Embryonic facial prominence (tissue), 1 donor: ENCODE data around the gene PDLIM5.
A peak's percentile ranks its signal among the peaks of the same experiment; 100 is the strongest.
"Not testable (repeated sequence)": the region's sequence is repeated elsewhere in the genome, so short reads cannot be mapped to it uniquely, and the experiment has no call there.

Source experiments
- DNase-seq: peaks from one replicate; pipeline ENCODE4 v3.0.0-alpha.2; 2016; ENCODE audit errors: extremely low spot score

The PDLIM5 gene, protein sequence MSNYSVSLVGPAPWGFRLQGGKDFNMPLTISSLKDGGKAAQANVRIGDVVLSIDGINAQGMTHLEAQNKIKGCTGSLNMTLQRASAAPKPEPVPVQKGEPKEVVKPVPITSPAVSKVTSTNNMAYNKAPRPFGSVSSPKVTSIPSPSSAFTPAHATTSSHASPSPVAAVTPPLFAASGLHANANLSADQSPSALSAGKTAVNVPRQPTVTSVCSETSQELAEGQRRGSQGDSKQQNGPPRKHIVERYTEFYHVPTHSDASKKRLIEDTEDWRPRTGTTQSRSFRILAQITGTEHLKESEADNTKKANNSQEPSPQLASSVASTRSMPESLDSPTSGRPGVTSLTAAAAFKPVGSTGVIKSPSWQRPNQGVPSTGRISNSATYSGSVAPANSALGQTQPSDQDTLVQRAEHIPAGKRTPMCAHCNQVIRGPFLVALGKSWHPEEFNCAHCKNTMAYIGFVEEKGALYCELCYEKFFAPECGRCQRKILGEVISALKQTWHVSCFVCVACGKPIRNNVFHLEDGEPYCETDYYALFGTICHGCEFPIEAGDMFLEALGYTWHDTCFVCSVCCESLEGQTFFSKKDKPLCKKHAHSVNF

GRCh38 chr4:94451695-94452475 lies at the start of gene PDLIM5:
Gene PDLIM5, plus strand, starts transcription at chr4:94451942. Its CDS starts 3,347 bp downstream, at chr4:94455289.
- peak; percentile 77 for DNase-seq

GRCh38 chr4:94402439-94402838 lies 49.3 kb upstream of the PDLIM5 start:
- DNase-seq: not testable (repeated sequence)

DNA sequence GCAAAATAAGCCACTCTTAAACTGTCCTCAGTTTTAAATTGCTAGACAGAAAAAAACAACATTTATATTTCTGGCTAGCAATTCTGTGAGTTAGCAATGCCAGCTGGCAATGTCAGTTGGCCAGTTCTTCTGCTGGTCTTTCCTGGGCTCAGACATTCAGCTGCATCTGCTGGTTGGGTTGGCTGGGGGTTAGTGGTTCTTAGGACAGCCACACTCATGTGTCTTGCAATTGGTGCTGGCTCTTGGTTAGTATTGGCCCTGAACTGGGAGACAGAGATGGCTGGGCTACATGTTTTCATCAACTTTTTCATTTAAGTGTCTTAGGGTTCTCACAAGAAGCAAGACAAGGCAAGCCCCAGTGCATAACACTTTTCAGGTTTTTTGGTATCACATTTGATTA lies 48.0 kb upstream of the PDLIM5 start:
- no peak for DNase-seq

DNA sequence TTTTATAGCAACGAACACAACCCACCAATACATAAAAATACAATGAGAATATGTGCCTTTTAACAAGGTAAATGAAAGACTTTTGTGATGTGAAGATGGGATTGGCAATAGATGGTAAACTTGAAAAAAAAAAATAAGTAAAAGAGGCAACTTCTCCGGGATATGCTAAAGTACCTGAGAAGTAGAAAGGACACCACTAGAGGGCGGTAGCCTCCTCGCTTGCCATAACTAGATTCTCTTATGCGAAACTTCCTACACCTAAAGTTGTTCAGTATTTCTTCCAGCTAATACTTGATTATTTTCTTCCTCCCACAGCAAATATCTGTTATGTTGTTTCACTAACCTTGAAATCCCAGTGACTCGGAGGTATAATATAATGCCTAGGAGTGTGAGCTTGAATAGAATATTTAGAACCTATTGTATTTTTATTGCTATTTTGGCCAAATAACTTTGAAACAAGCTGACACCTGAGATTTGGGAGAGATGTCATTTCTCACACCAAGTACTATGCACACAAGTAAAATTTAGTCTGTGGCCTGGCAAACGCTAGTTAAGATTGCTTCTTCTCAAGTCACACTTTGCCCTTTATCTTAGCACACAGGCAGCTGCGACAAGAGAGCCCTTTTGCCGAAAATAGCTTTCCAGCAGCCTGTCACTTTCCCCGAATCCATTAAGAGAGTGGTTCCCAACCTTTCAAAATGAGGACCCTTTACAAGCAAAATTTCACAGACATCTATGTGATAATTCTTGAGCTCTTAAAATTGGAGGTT lies 44.9 kb upstream of the PDLIM5 start:
- peak; percentile 69 for DNase-seq

DNA sequence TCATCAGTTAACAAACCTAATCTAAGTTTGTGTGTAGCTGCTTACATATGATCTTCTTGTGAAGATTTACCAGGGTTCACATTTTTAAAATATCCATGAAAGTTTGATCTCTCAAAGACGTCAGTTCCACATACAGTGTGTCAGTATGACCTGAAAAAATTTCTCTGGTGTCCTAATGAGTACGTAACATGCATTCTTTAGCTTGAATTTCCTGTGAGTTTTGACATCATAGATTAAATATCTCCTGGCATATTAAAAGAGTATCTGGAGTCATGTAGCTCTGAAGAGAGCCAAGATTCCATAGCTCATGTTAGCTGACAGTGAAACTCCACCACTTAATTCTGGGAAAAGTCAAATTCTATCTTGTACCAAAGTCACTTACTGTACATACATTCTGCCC lies 43.9 kb upstream of the PDLIM5 start:
- DNase-seq: no peak

- no peak for DNase-seq
Measured at GRCh38 chr4:94408549-94409374, 43.0 kb upstream of the PDLIM5 start.

DNA sequence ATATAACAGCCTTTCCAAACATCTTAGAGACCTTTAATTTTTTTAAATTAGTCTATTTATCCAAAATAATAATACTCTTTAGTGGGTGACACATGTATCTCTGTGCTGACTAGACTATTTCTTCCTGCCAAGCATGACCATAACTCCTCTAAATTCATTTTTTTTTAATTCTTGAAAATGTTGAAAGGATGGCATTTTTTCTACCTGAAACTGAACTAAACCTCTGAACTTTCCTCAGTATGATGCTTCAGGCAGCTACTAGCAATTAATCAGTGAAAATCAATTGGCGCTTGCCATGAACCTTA lies 42.4 kb upstream of the PDLIM5 start:
- DNase-seq: no peak

- DNase-seq: no peak
Measured at GRCh38 chr4:94409962-94410361, 41.8 kb upstream of the PDLIM5 start.

- no peak for DNase-seq
Measured at GRCh38 chr4:94410678-94411206, 41.0 kb upstream of the PDLIM5 start.

DNA sequence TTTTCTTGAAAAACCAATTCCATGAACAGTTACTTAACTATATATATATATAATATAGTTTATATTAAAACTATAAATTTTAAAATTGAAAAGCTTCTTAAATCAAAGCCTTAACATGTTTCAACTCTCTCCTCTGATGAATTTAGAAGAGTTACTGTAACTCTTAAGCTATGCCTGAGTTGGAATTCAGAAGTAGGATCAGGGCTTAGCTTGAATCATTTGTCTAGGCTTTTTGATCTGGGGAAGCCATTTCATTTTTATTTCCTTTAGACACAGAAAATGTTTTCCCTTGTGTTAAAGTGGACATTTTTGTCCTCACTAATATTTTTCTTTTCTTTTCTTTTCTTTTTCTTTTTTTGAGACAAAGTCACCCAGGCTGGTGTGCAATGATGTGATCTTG lies 40.4 kb upstream of the PDLIM5 start:
- no peak for DNase-seq

- DNase-seq: no peak
Measured at GRCh38 chr4:94412019-94412657, 39.6 kb upstream of the PDLIM5 start.

- no peak for DNase-seq
Measured at GRCh38 chr4:94412658-94413038, 39.1 kb upstream of the PDLIM5 start.

DNA sequence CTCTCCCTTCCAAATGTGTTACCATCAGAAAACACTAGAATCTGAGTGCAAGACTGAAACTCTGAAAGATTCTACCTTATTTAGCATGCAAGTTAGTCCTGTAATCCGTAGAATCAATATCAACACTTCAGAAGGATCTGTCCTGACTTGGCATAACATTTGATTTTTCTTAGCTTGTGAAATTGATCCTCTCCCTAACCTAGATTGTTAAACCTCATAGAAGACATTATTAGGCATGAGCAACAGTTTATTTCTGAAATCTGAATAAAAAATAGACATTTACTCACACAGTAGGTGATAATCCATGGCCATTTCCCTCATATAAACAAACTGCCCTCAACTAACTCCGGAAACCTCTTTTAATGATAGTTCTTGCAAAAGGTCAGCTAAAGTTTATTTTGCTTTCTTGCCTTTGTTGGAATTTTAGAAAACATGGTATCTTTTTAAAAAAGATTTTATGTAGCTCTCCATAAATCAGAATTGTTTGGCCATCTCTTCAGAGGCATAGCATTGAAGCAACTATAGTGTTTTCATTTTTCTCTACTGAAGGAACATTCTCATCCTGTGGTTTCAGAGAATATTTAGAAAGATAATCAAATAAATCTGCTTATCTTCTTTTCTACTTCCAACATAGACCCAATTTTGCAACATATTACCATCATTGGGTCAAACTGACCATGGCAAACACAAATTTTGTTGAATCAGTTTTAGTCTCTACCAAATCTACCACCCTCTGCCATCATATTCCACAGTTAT lies 38.5 kb upstream of the PDLIM5 start:
- DNase-seq: no peak

DNA sequence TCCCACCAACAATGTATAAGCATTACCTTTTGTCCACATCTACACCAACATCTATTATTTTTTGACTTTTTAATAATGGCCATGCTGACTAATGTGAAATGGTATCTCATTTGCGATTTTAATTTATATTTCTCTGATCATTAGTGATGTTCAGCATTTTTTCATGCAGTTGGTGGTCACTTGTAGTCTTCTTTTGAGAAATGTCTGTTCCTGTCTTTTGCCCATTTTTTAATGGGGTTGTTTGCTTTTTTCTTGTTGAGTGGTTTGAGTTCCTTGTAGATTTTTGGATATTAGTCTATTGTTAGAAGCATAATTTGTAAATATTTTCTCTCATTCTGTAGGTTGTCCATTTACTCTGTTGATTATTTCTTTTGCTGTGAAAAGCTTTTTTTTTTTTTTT lies 36.8 kb upstream of the PDLIM5 start:
- DNase-seq: no peak

DNA sequence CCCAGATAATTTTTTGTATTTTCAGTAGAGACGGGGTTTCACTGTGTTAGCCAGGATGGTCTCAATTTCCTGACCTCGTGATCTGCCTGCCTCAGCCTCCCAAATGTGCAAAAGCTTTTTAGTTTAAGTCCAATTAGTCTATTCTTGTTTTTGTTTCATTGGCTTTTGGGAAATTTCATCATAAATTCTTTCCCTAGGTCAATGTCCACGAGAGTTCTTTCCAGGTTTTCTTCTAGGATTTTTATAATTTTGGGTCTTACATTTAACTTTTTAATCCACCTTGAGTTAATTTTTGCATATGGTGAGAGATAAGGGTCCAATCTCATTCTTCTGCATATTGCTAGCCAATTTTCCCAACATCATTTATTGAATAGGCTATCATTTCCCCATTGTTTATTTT lies 36.3 kb upstream of the PDLIM5 start:
- no peak for DNase-seq

- DNase-seq: no peak
Measured at GRCh38 chr4:94416335-94416734, 35.4 kb upstream of the PDLIM5 start.

- no peak for DNase-seq
Measured at GRCh38 chr4:94416981-94417380, 34.8 kb upstream of the PDLIM5 start.

- DNase-seq: no peak
Measured at GRCh38 chr4:94419549-94419948, 32.2 kb upstream of the PDLIM5 start.

- DNase-seq: no peak
Measured at GRCh38 chr4:94419956-94420355, 31.8 kb upstream of the PDLIM5 start.

GRCh38 chr4:94420356-94420755 lies 31.4 kb upstream of the PDLIM5 start:
- DNase-seq: no peak
